GM06990 (cell line): ENCODE results near the gene TRIM4.

Source experiments
- DNase-seq: peaks from one replicate; pipeline ENCODE4 v3.0.0-alpha.2; 2011; ENCODE audit not compliant: insufficient read length; ENCODE audit errors: extremely low read depth
- H3K27me3 ChIP-seq: replicated peaks from 2 replicates; pipeline ENCODE4 v1.6.0; 2011; ENCODE audit warnings: low read length; ENCODE audit not compliant: control insufficient read depth, insufficient read depth
- H3K36me3 ChIP-seq: 2 replicates; pipeline ENCODE4 v1.5.1; 2011; ENCODE audit warnings: low read length; ENCODE audit not compliant: control insufficient read depth, insufficient read depth
- H3K4me3 ChIP-seq: replicated peaks from 2 replicates; pipeline ENCODE4 v1.5.1; 2011; ENCODE audit warnings: low read depth, mild to moderate bottlenecking, control low read depth, low read length
- TF ChIP-seq, protein P1 (sequence below): IDR thresholded peaks from 2 replicates; pipeline ENCODE4 v1.5.1; 2011; ENCODE audit warnings: low read length, control low read depth, mild to moderate bottlenecking, inconsistent platforms; ENCODE audit not compliant: insufficient read depth, poor library complexity, severe bottlenecking

TRIM4 gene

DNA sequence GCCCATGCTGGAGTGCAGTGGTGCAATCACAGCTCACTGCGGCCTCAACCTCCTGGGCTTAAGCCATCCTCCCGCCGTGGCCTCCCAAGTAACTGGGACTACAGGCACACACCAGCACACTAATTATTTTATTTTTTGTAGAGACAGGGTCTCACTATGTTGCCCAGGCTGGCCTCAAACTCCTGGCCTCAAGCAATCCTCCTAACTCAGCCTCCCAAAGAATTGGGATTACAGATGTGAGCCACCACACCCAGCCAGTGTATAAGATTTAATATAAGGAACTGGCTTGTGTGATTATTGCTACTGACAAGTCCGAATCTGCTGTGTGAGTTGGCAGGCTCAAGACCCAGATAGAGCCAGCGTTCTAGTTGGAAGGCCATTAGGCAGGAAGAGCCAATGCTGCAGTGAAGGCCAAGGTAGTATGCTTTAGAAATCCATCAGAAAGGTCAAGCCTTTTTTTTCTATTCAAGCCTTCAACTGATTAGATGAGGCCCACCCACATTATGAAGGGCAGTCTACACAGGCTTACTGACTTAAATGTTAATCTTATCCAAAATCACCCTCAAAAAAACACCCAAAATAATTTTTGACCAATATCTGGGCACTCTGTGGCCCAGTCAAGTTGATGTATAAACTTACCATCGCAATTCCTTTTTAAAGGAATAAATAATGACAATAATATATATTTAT is 19.4 kb downstream of the TRIM4 start:
- H3K36me3 ChIP-seq, result peaks cover 22% of the 10 kb centered on the region
- no peak overlapping the region for H3K4me3 ChIP-seq
- TF ChIP-seq, protein P1, sequence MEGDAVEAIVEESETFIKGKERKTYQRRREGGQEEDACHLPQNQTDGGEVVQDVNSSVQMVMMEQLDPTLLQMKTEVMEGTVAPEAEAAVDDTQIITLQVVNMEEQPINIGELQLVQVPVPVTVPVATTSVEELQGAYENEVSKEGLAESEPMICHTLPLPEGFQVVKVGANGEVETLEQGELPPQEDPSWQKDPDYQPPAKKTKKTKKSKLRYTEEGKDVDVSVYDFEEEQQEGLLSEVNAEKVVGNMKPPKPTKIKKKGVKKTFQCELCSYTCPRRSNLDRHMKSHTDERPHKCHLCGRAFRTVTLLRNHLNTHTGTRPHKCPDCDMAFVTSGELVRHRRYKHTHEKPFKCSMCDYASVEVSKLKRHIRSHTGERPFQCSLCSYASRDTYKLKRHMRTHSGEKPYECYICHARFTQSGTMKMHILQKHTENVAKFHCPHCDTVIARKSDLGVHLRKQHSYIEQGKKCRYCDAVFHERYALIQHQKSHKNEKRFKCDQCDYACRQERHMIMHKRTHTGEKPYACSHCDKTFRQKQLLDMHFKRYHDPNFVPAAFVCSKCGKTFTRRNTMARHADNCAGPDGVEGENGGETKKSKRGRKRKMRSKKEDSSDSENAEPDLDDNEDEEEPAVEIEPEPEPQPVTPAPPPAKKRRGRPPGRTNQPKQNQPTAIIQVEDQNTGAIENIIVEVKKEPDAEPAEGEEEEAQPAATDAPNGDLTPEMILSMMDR, result no peak
- no peak for DNase-seq
- no peaks in the 10 kb centered on the region for H3K27me3 ChIP-seq

DNA sequence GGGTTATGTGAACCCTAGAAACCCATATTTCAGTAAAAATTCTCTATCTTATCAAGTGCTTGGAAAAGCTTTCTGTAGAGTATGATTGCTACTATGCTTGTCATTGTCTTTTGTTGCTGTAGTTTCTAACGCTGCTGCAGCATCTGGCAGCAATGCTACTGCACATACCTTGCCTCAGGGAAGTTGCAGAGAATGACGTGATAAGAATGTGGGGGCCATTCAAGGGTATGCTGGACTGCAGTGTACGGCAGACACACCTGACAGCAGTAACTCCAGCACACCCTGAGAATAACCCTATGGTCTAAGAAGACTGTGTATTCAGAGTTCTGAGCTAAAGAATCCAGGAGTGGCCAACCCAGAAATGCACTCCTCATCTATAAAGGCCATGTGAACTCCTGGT is 20.5 kb downstream of the TRIM4 start:
- Histone ChIP-seq H3K4me3 (no peak overlapping the region), H3K36me3 (peaks cover 22% of the 10 kb centered on the region), H3K27me3 (no peaks in the 10 kb centered on the region)
- no peak for DNase-seq
- TF ChIP-seq, protein P1, result no peak

DNA sequence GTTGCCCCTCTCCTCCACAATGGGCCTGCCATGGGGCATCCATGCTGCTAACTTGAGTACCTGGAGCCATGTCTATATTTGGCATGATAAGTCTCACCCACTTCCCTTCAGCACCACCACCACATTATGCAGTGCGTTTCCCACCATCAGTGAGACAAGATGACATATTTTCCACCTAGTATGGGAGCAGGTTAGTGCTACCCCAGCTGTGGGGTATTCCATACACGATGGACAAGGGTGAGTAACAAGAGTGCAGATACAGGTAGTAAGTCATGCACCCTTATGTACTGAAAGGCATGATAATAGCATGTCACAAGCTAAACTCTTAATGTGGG is 21.3 kb downstream of the TRIM4 start:
- DNase-seq, result no peak
- TF ChIP-seq, protein P1, result no peak
- H3K27me3 ChIP-seq, result no peaks in the 10 kb centered on the region
- H3K4me3 ChIP-seq, result no peak overlapping the region
- peaks cover 16% of the 10 kb centered on the region for H3K36me3 ChIP-seq

- H3K27me3 ChIP-seq, result no peaks in the 10 kb centered on the region
- TF ChIP-seq, protein P1, result no peak
- DNase-seq, result peak; percentile 11
Measured at GRCh38 chr7:99897322-99898022, 21.9 kb downstream of the TRIM4 start.

GRCh38 chr7:99894738-99895137 is 24.6 kb downstream of the TRIM4 start:
- TF ChIP-seq, protein P1, result no peak
- Histone ChIP-seq H3K36me3 (peaks cover 4% of the 10 kb centered on the region), H3K27me3 (no peaks in the 10 kb centered on the region), H3K4me3 (no peak overlapping the region)
- no peak for DNase-seq

More at GRCh38 chr7:99897322-99898022, 21.9 kb downstream of the TRIM4 start:
- Histone ChIP-seq H3K36me3 (peaks cover 13% of the 10 kb centered on the region), H3K4me3 (no peak overlapping the region)
